Activated T-helper 2 cell treated with anti-CD3 and anti-CD28 coated beads, Interferon-gamma antibody, Interleukin-2, Interleukin-4, amounts not matched to agents 10 μg/mL and 5 μg/mL and 100 μg/mL, durations not matched to agents 14 hours and 24 hours and 36 hours (primary cell): Measurements from ENCODE around the gene GABRR3. TPM values are rescaled to one million over a fixed set of nuclear protein-coding genes. Genes with fewer than 3 reads are reported as not detected.

Experiments used
- DNase-seq: peaks from one replicate; pipeline ENCODE4 v3.0.0; 2021; ENCODE audit warnings: low spot score
- H3K27ac Mint-ChIP-seq: one replicate; pipeline ENCODE4 v1.8.0; 2021; ENCODE audit warnings: mixed read lengths
- H3K27me3 Mint-ChIP-seq: one replicate; pipeline ENCODE4 v1.8.0; 2021; ENCODE audit warnings: low read depth, mixed read lengths
- H3K36me3 Mint-ChIP-seq: one replicate; pipeline ENCODE4 v1.8.0; 2021; ENCODE audit warnings: low read depth, mixed read lengths
- H3K4me1 Mint-ChIP-seq: one replicate; pipeline ENCODE4 v1.8.0; 2021; ENCODE audit warnings: low read depth, mixed read lengths
- H3K4me3 Mint-ChIP-seq: one replicate; pipeline ENCODE4 v1.8.0; 2021; ENCODE audit warnings: low read depth, mild to moderate bottlenecking, moderate library complexity, mixed read lengths
- H3K9me3 Mint-ChIP-seq: one replicate; pipeline ENCODE4 v1.8.0; 2021; ENCODE audit warnings: mixed read lengths
- intact Hi-C: fragments of 100-400 bp; cut with micrococcal nuclease; formaldehyde crosslinking; loops from one replicate; pipeline ENCODE4 v1.15.1; 2023
- total RNA-seq: library from RNA; stranded (reverse); gene quantifications from 2 replicates; pipeline ENCODE4 v1.2.3, GENCODE V29; 2022

Gene GABRR3
- total RNA-seq, 1 donor from 2014 or later = not detected

DNA sequence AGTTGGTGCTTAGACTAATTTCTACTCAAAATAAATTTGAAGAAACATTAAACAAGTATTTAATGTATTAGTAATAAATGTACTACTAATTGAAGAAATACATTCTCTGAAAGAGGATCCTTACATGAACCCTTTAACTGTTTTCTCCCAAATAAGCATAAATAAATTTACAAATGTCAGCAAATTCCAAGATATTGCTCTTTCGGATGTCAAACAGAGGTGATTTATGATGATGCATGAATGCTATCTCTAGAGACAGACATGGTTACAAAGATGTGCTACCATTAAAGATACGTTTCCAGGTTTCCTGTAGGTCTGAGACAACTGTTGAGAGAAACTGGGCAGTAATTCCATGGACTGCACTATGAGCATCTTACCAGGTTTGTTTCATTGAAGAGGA, 629 bp downstream of the GABRR3 start:
- no peak overlapping the region for H3K4me3 Mint-ChIP-seq
- no peak overlapping the region for H3K27ac Mint-ChIP-seq
- no peaks in the 10 kb centered on the region for H3K36me3 Mint-ChIP-seq
- no peak for DNase-seq
- no peaks in the 10 kb centered on the region for H3K9me3 Mint-ChIP-seq
- intact Hi-C loops = no loop called here
- H3K4me1 Mint-ChIP-seq = peaks cover 22% of the 10 kb centered on the region
- H3K27me3 Mint-ChIP-seq = peaks cover 4% of the 10 kb centered on the region

DNA sequence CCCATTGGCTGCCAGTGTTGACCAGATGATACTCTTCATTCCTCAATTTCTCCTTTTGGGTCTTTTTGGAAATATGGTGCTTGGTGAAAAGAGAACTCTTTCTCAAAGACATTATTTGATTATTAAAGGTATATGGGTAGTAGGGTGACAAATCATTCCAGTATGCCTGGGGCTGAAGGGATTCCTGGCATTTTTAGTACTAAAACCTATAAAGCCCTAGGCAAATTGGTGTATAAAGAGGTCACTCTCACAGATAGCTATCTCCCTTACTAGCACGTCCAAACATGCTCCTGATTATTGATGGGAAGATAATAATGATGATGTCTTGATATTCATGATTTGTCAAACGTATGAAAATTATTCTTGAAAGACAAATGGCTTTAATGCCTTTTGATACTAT, 1.1 kb downstream of the GABRR3 start:
- no peak for DNase-seq
- H3K27ac Mint-ChIP-seq = no peak overlapping the region
- intact Hi-C loops = no loop called here
- H3K27me3 Mint-ChIP-seq = peaks cover 4% of the 10 kb centered on the region
- H3K9me3 Mint-ChIP-seq = no peaks in the 10 kb centered on the region
- no peak overlapping the region for H3K4me3 Mint-ChIP-seq
- peaks cover 25% of the 10 kb centered on the region for H3K4me1 Mint-ChIP-seq
- H3K36me3 Mint-ChIP-seq = no peaks in the 10 kb centered on the region

DNA sequence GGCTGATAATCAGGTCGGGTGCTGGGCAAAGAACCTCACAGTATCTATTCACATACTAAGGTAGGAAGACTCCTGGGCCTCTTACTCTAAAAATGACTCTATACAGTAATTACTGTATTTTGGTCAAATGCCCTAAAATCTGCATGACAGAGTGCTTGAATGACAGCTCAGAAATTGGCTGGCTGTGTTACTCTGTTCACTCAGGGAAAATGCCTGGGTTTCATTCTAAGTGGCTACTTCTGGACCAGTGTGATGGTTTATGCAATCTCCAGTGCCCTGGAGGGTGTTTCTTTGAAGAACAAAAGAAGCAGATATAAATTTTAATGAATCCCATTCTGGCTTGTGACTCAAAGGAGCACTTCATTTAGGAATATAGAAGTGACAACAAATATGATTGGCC, 2.2 kb downstream of the GABRR3 start:
- Mint-ChIP-seq H3K4me3 (no peak overlapping the region), H3K27me3 (peaks cover 4% of the 10 kb centered on the region), H3K4me1 (peaks cover 25% of the 10 kb centered on the region), H3K9me3 (no peaks in the 10 kb centered on the region), H3K36me3 (no peaks in the 10 kb centered on the region), H3K27ac (no peak overlapping the region)
- intact Hi-C loops = no loop called here
- DNase-seq = no peak

DNA sequence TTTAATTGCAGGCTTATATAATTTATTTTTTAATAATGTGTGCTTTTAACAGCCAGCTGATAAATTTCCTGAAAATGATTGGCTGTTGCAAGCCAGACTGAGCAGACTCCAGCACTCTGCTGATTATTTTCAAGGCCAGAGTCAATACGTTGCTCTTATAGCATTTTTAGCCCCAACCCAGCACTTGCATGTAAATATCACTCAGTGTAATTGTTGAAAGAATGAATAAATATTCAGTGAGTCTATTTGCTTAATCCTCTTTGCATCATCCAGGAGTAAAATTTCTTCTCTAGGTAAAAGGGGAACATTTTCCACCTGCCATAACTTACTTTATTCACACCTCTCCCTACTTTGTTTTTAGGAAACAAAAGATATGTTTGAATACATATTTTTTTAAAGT, 2.9 kb downstream of the GABRR3 start:
- Mint-ChIP-seq H3K9me3 (no peaks in the 10 kb centered on the region), H3K36me3 (no peaks in the 10 kb centered on the region), H3K4me1 (peaks cover 20% of the 10 kb centered on the region), H3K4me3 (no peak overlapping the region), H3K27me3 (peaks cover 4% of the 10 kb centered on the region), H3K27ac (no peak overlapping the region)
- intact Hi-C loops = no loop called here
- DNase-seq = no peak

DNA sequence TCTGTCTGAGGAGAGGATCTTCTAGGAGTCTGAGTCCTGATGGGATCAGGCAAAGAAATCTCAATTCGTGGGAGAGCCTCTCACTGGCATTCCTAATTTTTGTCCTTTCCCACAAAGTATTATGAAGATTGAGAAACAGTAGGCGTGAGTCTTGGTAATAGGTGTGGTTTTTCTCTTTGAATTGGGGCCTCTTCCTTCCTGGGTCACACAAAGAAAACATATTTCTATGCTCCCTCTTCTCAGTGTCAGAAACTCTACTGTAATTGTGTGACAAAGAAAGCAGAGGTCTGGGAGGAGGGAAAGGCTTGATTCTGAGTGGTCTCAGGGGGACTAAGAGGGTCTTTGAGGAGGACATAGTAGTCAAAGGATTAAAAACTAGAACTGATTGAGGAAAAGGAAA, 6.0 kb downstream of the GABRR3 start:
- Mint-ChIP-seq H3K9me3 (no peaks in the 10 kb centered on the region), H3K27ac (peak overlapping the region; percentile 82), H3K4me1 (peaks cover 20% of the 10 kb centered on the region), H3K27me3 (no peaks in the 10 kb centered on the region), H3K4me3 (peak overlapping the region; percentile 40), H3K36me3 (no peaks in the 10 kb centered on the region)
- intact Hi-C loops = no loop called here
- DNase-seq = no peak

DNA sequence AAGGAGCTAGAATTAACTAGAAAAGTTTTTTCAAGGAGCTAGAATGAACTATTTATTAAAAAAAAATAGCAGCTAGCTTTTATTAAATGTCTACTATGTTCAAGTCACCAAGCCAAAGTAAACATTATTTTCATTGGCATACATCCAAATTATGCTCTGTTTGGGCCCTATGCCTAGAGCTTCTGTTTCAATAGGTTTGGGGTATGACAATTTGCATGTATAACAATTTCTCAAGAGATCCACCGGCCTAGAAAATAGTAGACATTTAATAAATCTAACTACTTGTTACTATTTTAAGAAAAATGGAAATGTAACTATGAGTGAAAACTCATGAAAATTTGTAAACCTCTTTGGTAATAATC, 8.0 kb downstream of the GABRR3 start:
- intact Hi-C loops = no loop called here

DNA sequence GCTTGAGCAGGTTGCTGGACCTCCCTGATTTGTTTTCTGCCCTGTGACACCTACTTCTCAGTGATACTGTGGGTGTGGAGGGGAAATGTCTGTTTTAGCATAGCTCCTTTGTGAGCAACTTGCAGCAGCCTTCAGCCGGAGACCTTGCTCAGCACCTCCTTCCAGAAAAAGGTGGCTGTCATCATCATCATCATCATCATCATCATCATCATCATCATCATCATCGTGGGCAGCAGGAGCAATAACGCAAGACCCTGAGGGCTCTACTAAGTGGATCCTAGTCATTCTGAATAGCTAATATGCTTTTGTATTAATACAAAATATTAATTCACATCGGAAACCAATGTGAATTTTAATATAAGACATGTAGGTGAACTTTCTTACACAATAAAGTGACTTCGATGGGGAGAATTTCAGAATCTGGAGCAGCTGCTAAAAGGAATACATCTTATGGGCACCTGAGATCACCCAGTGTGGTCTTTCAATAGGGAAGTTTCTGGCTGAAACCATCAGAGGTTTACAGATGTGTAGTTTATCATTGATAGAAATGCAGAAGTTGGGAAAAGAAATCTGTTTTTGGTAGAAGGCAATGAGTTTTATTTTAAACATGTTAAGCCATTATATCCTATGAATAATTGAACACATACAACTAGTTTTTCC, 8.6 kb downstream of the GABRR3 start:
- Mint-ChIP-seq H3K4me1 (peaks cover 25% of the 10 kb centered on the region), H3K9me3 (no peaks in the 10 kb centered on the region), H3K27ac (no peak overlapping the region), H3K36me3 (no peaks in the 10 kb centered on the region), H3K27me3 (no peaks in the 10 kb centered on the region), H3K4me3 (no peak overlapping the region)
- DNase-seq = no peak
- intact Hi-C loops = no loop called here

More for the DNA sequence above, 8.0 kb downstream of the GABRR3 start:
- no peak overlapping the region for H3K27ac Mint-ChIP-seq
- H3K9me3 Mint-ChIP-seq = no peaks in the 10 kb centered on the region
- H3K4me1 Mint-ChIP-seq = peaks cover 25% of the 10 kb centered on the region
- no peaks in the 10 kb centered on the region for H3K27me3 Mint-ChIP-seq
- H3K36me3 Mint-ChIP-seq = no peaks in the 10 kb centered on the region
- H3K4me3 Mint-ChIP-seq = no peak overlapping the region
- DNase-seq = no peak

DNA sequence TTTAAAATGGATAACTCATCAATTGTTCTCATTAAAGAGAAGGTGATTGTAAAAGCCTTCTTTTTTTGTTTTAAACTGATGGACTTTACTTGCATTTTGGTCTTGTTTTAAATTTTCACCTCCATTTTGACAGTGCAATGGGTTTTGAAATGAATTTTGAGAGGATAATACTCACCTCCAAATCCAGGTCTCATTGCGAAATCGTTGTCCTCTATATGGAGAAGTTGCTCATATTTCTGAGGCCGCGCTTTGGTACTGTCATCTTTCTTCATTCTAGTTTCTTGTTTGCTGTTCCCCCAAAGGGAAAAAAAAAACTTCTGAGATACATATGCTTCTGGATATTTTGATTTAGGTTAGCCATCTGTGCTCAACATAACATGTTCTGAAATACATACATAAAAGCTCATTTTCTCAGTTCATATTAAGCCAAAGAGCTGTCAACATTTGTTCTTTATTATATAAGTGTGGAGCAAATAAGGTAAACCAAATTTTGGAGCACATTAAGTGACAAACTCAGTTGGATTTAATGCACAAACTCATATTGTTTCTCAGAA, 9.6 kb downstream of the GABRR3 start:
- intact Hi-C loops = no loop called here
- Mint-ChIP-seq H3K27ac (no peak overlapping the region), H3K36me3 (no peaks in the 10 kb centered on the region), H3K27me3 (no peaks in the 10 kb centered on the region), H3K9me3 (no peaks in the 10 kb centered on the region), H3K4me1 (peaks cover 25% of the 10 kb centered on the region), H3K4me3 (no peak overlapping the region)
- DNase-seq = no peak

DNA sequence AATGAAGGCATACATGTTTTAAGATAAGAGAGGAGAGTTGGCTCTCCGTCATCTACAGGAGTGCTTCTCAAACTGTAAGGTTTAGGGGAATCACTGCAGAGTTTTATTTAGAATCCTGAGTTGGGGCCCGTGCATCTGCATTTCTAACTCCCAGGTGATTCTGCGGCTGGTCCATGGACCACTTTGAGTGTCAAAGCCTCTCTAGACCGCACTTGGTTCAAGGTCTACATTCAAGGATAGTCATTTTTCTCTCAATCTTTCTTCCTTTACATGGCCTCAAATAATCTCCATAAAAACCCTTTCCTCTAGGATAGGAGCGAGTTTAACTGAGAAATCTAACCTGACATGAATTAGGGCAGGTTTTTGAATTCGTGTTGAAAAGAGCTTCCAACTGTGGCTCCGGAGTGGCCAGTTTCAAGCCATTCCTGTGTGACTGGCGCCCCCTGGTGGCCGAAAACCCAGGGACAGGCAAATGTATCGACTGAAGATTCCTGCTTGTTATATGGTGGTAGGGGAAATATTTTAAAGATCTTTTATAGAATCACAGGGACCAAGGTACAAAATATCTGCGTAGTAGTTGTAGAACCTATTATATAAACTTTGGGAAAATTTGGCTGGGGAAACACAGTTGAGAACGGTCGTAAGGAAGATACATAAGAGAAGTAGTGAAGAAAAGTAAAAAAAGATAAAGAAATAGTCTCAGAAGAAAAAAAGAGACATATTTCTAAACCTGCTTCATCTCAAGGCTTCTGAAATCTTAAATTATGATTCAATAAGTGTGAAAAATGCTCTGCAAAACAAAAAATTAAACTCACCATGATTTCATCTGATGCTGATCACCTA, 11.9 kb downstream of the GABRR3 start:
- Mint-ChIP-seq H3K4me3 (no peak overlapping the region), H3K4me1 (peaks cover 10% of the 10 kb centered on the region), H3K27me3 (no peaks in the 10 kb centered on the region), H3K9me3 (no peaks in the 10 kb centered on the region), H3K36me3 (no peaks in the 10 kb centered on the region), H3K27ac (no peak overlapping the region)
- DNase-seq = peak; percentile 76
- intact Hi-C loops = loop anchor here (1.0 to 2.0 kb wide), 3 partner anchors 40 to 230 kb away; no protein-coding TSS in a partner anchor

DNA sequence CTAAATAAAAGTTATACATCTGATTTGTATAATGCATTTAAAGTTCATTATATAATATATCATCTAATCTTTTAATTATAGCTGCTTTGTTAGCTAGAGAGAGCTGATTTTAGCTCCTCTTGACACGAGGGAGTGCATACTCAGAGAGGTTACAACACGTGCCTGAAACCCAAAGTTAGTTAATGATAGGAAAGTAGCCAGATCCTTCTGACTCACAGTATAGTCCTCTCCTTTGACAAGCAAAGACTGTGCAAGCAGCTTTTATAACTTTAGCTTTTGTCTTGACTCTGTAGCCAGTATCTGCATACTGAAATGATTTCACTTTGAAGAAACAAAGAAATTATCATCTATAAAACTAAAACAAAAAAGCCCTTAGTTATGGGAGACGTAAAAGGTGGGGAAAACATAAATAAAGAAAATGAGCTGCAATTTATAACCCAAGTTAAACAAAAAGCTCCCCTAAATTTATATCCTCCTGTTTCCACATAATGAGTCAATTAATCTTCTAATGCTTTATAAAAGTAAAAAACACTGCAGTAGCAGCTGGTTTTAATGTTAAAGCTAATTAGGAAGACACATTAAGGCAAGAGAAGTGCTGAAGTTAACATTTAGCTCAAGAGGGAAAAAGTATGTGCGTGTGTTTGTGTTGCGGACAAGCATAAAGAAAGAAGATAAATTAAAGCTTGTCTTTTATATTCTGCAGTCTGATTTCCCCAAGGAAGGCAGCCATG, 13.1 kb downstream of the GABRR3 start:
- Mint-ChIP-seq H3K9me3 (no peaks in the 10 kb centered on the region), H3K27me3 (no peaks in the 10 kb centered on the region), H3K27ac (no peak overlapping the region), H3K4me1 (peaks cover 10% of the 10 kb centered on the region), H3K4me3 (no peak overlapping the region), H3K36me3 (no peaks in the 10 kb centered on the region)
- DNase-seq = no peak
- intact Hi-C loops = loop anchor here (2.0 kb wide), 2 partner anchors 39 to 51 kb away; no protein-coding TSS in a partner anchor

DNA sequence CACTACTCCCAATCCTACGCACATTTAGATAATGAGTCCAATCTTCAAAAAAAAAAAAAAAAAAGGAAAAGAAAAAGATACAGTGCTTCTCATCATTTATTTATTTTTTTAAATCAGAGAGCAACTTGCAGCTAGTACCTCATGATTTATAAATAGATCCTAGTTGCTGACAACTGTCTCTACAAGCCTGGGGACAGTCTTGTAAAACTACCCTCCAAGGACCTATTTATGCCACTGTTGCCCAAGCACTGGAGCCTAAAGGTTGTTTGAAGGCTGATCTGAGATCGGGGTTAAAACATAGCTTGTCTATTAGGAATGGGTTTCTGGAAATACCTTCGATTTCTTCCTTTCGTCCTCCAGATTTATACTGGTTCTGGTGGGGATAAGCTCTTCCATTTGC, 14.7 kb downstream of the GABRR3 start:
- Mint-ChIP-seq H3K4me1 (peaks cover 13% of the 10 kb centered on the region), H3K27me3 (no peaks in the 10 kb centered on the region), H3K9me3 (no peaks in the 10 kb centered on the region), H3K36me3 (no peaks in the 10 kb centered on the region), H3K4me3 (no peak overlapping the region), H3K27ac (no peak overlapping the region)
- DNase-seq = no peak
- intact Hi-C loops = no loop called here

DNA sequence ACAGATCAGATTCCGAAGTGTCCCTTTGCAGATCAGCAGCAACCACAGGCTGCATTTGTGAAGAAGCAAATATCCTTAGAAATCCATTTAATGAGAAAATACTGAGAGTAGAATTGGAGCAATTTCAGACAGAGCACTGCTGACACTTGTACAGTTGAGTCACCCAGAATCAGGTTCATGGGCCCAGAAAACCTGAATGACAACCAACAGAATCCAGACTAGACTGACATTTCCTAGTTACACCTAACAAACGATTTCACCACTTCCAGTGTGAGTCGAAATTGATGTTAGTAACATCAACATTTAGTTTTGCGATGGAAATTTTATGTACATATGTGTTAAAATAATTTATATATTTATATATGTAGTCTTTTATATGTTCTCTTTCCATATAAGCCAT, 16.8 kb downstream of the GABRR3 start:
- Mint-ChIP-seq H3K4me3 (no peak overlapping the region), H3K27ac (no peak overlapping the region), H3K9me3 (no peaks in the 10 kb centered on the region), H3K4me1 (peaks cover 11% of the 10 kb centered on the region), H3K27me3 (peaks cover 2% of the 10 kb centered on the region), H3K36me3 (no peaks in the 10 kb centered on the region)
- no peak for DNase-seq
- intact Hi-C loops = no loop called here

DNA sequence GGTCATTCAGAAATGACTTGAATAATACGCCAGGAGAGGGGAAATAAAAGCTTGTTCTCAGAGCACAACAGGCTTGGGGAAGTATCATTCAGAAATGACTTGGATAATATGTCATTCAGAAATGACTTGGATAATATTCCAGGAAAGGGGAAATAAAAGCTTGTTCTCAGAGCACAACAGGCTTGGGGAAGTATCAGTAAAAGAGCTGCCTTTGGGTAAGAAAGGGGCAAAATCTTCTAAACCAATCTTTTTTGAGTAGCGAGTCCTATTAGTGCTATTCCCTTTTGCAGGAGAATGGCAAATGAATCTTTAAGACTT, 20.9 kb downstream of the GABRR3 start:
- peaks cover 2% of the 10 kb centered on the region for H3K27me3 Mint-ChIP-seq
- peaks cover 7% of the 10 kb centered on the region for H3K4me1 Mint-ChIP-seq
- peaks cover 6% of the 10 kb centered on the region for H3K9me3 Mint-ChIP-seq
- DNase-seq = no peak
- no peak overlapping the region for H3K4me3 Mint-ChIP-seq
- no peak overlapping the region for H3K27ac Mint-ChIP-seq
- intact Hi-C loops = no loop called here
- H3K36me3 Mint-ChIP-seq = peaks cover 5% of the 10 kb centered on the region
